Large intestine (tissue), 3 donors: ENCODE data around the gene TTYH3. TPM values are rescaled to one million over a fixed set of nuclear protein-coding genes. Genes with fewer than 3 reads are reported as not detected.

Experiments used
- DNase-seq, 2 donors: peaks; one replicate each; pipeline versions ENCODE4 v3.0.0 to v3.0.0-alpha.2; 2013
- H3K27ac ChIP-seq: one replicate; pipeline ENCODE4 v1.5.1; 2013; ENCODE audit warnings: low read length
- H3K27me3 ChIP-seq: 2 replicates; pipeline ENCODE4 v1.6.1; 2013; ENCODE audit warnings: low read length; ENCODE audit not compliant: control insufficient read depth, insufficient read depth
- H3K36me3 ChIP-seq: 2 replicates; pipeline ENCODE4 v1.6.1; 2013; ENCODE audit warnings: low read length; ENCODE audit not compliant: control insufficient read depth, insufficient read depth
- H3K4me1 ChIP-seq: one replicate; pipeline ENCODE4 v1.6.1; 2013; ENCODE audit warnings: low read length; ENCODE audit not compliant: control insufficient read depth, insufficient read depth
- H3K4me3 ChIP-seq: one replicate; pipeline ENCODE4 v1.5.1; 2013; ENCODE audit warnings: low read length
- H3K9me3 ChIP-seq: one replicate; pipeline ENCODE4 v1.6.1; 2013; ENCODE audit warnings: mild to moderate bottlenecking, low read depth, low read length, moderate library complexity; ENCODE audit not compliant: control insufficient read depth
- WGBS: methylation state at CpG from one replicate; pipeline ENCODE4 v1.1.5; 2013; ENCODE audit warnings: low lambda C conversion rate; ENCODE audit not compliant: insufficient coverage; 5-methylcytosine and 5-hydroxymethylcytosine counted together
- polyA plus RNA-seq: library from polyadenylated mRNA; unstranded; fragments of 120-200 nt; gene quantifications from one replicate; pipeline ENCODE4 v1.2.1, GENCODE V29; 2013

The TTYH3 gene
- polyA plus RNA-seq, 1 donor: 152 TPM

DNA sequence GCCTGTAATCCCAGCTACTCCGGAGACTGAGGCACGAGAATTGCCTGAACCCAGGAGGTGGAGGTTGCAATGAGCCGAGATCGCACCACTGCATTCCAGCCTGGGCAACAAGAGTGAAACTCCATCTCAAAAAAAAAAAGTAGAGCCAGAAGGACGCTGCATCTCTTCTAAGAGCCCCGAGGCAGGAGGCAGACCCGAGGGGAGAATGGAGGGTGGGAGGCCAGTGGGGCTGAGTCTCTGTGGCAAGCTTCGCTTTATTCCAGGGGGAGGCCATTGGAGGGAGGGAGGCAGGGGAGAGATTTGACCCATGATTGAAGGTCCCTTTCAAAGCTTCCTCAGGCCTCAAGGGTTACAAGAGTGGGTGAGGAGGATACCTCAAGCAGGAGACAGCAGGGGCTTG lies 18.7 kb downstream of the TTYH3 start:
- 86% methylated on average over 2 of the region's 8 CpGs for WGBS

GRCh38 chr7:2651336-2651735 lies 19.6 kb downstream of the TTYH3 start:
- Histone ChIP-seq H3K36me3 (peaks cover 75% of the 10 kb centered on the region), H3K27ac (no peak overlapping the region), H3K27me3 (no peaks in the 10 kb centered on the region), H3K4me3 (no peak overlapping the region), H3K9me3 (no peaks in the 10 kb centered on the region), H3K4me1 (peaks cover 4% of the 10 kb centered on the region)
- WGBS: no CpG with 5 or more reads among the region's 15 CpGs
- no peak for DNase-seq

More for the DNA sequence above, 18.7 kb downstream of the TTYH3 start:
- Histone ChIP-seq H3K4me3 (no peak overlapping the region), H3K27ac (no peak overlapping the region), H3K36me3 (peaks cover 72% of the 10 kb centered on the region), H3K27me3 (no peaks in the 10 kb centered on the region), H3K9me3 (no peaks in the 10 kb centered on the region), H3K4me1 (peaks cover 8% of the 10 kb centered on the region)
- DNase-seq: no peak

DNA sequence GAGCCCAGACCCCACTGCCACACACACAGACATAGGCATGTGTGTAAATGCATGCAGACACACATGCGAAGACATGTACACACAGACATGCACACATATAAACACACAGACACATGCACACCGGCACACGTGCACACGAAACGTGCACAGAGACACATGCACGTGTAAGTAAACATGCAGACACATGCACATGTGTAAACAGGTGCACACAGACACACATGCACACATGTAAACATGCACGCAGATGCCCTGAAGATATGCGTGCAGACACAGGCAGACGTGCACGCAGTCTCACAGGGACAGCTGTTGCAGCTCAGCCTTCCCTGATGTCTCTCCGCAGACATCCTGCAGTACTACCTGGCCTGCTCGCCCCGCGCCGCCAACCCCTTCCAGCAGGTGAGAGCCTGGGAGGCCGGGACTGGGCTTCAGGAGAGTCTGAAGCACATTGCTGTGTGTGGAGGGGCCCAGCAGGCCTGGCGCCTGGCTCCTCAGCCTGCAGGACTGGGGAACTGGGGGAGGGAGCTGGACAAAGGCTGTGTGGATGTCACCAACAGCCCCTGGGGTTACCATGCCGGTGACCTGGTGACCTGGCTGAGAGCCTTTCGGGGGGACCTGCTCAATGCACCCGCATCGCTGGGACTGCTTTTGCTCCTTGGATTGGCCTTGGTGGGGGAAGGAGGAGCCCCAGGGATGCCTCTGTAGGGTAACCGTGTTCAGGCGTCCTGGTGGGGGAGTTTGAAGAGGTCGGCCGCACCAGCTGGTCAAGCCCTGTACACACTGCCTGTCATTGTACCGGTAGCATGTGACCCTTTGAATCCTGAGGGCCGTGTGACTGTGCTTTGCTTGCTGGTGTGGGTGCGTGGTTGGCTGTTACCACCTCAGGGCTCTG lies 20.3 kb downstream of the TTYH3 start:
- DNase-seq: no peak
- H3K4me3 ChIP-seq: no peak overlapping the region
- peaks cover 79% of the 10 kb centered on the region for H3K36me3 ChIP-seq
- no CpG with 5 or more reads among the region's 28 CpGs for WGBS
- no peak overlapping the region for H3K27ac ChIP-seq
- H3K9me3 ChIP-seq: no peaks in the 10 kb centered on the region
- H3K27me3 ChIP-seq: no peaks in the 10 kb centered on the region
- peaks cover 4% of the 10 kb centered on the region for H3K4me1 ChIP-seq

GRCh38 chr7:2652736-2653060 lies 20.9 kb downstream of the TTYH3 start:
- WGBS: no CpG with 5 or more reads among the region's 12 CpGs
- DNase-seq: no peak
- Histone ChIP-seq H3K4me3 (no peak overlapping the region), H3K9me3 (no peaks in the 10 kb centered on the region), H3K36me3 (peaks cover 81% of the 10 kb centered on the region), H3K27me3 (no peaks in the 10 kb centered on the region), H3K4me1 (peaks cover 4% of the 10 kb centered on the region), H3K27ac (no peak overlapping the region)

DNA sequence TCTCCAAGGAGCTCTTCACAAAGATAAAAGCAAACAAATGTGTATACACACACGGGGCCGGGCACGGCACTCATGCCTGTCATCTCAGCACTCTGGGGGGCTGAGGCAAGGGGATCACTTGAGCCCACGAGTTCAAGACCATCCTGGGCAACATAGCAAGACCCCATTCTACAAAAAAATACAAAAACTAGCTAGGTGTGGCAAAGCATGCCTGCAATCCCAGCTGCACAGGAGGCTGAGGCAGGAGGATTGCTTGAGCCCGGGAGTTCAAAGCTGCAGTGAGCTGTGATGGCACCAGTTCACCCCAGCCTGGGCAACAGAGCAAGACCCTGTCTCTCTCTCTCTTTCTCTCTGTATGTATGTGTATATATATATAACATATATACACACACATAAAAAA lies 22.3 kb downstream of the TTYH3 start:
- H3K27me3 ChIP-seq: no peaks in the 10 kb centered on the region
- H3K4me3 ChIP-seq: no peak overlapping the region
- no peak overlapping the region for H3K27ac ChIP-seq
- H3K4me1 ChIP-seq: no peaks in the 10 kb centered on the region
- H3K36me3 ChIP-seq: peaks cover 83% of the 10 kb centered on the region
- no peak for DNase-seq
- WGBS: no CpG with 5 or more reads among the region's 5 CpGs
- no peaks in the 10 kb centered on the region for H3K9me3 ChIP-seq

GRCh38 chr7:2655870-2656614 lies 24.3 kb downstream of the TTYH3 start:
- DNase-seq: no peak
- no CpG with 5 or more reads among the region's 29 CpGs for WGBS
- H3K9me3 ChIP-seq: no peaks in the 10 kb centered on the region
- peaks cover 86% of the 10 kb centered on the region for H3K36me3 ChIP-seq
- no peak overlapping the region for H3K27ac ChIP-seq
- H3K4me3 ChIP-seq: no peak overlapping the region
- H3K27me3 ChIP-seq: no peaks in the 10 kb centered on the region
- H3K4me1 ChIP-seq: no peaks in the 10 kb centered on the region

GRCh38 chr7:2657208-2657607 lies 25.4 kb downstream of the TTYH3 start:
- Histone ChIP-seq H3K27ac (no peak overlapping the region), H3K27me3 (no peaks in the 10 kb centered on the region), H3K4me1 (no peaks in the 10 kb centered on the region), H3K9me3 (no peaks in the 10 kb centered on the region), H3K4me3 (no peak overlapping the region), H3K36me3 (peaks cover 85% of the 10 kb centered on the region)
- WGBS: no CpG with 5 or more reads among the region's 2 CpGs
- DNase-seq: no peak

GRCh38 chr7:2657920-2658671 lies 26.3 kb downstream of the TTYH3 start:
- no CpG with 5 or more reads among the region's 33 CpGs for WGBS
- no peaks in the 10 kb centered on the region for H3K27me3 ChIP-seq
- H3K36me3 ChIP-seq: peaks cover 86% of the 10 kb centered on the region
- H3K9me3 ChIP-seq: no peaks in the 10 kb centered on the region
- no peak for DNase-seq
- H3K4me3 ChIP-seq: no peak overlapping the region
- no peak overlapping the region for H3K27ac ChIP-seq
- peaks cover 5% of the 10 kb centered on the region for H3K4me1 ChIP-seq

GRCh38 chr7:2658941-2659340 lies 27.2 kb downstream of the TTYH3 start:
- no peak for DNase-seq
- H3K4me1 ChIP-seq: peaks cover 11% of the 10 kb centered on the region
- no peaks in the 10 kb centered on the region for H3K9me3 ChIP-seq
- H3K27ac ChIP-seq: no peak overlapping the region
- H3K4me3 ChIP-seq: no peak overlapping the region
- WGBS: no CpG with 5 or more reads among the region's 15 CpGs
- peaks cover 82% of the 10 kb centered on the region for H3K36me3 ChIP-seq
- H3K27me3 ChIP-seq: no peaks in the 10 kb centered on the region
